Epidermal melanocyte (primary cell): ENCODE results near the gene KLHL29.

Source experiments
- DNase-seq: peaks from one replicate; pipeline ENCODE4 v3.0.0; 2011; ENCODE audit warnings: low spot score; ENCODE audit not compliant: insufficient read length

KLHL29 gene

DNA sequence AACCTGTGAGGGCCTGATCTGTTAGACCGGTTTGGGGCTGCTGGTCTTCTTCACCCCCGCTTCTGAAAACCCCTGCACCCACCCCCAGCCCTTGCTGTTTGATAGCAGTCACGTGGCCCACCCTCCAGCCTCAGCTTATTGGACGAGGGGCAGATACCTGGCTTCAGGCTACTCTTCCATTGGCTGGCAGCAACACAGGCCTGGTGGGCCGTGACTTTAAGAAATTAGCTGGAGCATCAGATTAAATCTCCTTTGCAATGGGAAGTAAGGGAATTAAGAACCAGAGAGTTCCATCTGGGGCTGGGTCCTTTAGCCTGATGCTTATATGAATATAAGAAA, 107.3 kb downstream of the KLHL29 start:
- DNase-seq = no peak

GRCh38 chr2:23492921-23493320, 107.9 kb downstream of the KLHL29 start:
- DNase-seq = no peak

GRCh38 chr2:23493846-23494245, 108.9 kb downstream of the KLHL29 start:
- DNase-seq = no peak

DNA sequence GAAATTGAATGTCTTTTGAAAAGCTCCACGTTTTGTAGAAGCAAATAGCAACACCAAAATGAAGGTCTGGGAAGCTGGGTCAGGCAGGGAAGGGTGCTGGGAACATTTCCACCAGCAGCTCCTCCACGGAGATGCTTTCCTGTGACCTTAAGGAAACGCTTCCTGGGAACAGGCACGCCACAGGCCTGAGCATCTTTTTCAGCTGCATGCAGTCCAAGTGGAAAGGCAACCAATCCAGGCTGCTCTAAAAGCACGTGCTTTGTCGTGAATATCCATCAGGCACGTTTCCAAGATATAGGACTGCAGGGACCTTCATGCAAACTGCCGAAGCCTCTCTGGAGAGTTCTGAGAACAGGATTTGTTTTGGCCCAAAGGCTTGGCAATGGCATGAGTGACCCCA, 109.3 kb downstream of the KLHL29 start:
- no peak for DNase-seq

- DNase-seq = no peak
Measured at GRCh38 chr2:23495661-23496114, 110.7 kb downstream of the KLHL29 start.

DNA sequence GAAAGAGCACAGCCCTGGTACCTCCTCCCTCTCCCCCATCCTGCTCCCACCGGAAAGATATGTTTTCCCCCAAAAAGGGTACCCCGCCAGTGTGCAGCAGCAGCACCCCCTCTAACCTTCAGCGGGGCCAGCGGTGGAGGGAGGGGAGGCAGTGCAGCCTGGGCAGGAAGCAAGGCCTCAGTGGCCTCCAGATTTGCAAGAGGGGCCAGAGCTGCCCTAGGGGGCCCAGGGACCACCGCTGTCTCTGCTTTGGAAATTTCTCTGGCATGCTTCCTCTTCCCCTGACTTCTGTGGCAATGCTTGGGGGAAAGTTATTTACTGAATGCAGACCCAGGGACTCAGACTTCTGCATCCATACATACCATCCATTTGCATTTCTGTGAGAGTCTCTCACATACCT, 111.5 kb downstream of the KLHL29 start:
- no peak for DNase-seq

- no peak for DNase-seq
Measured at GRCh38 chr2:23497063-23497462, 112.1 kb downstream of the KLHL29 start.

- no peak for DNase-seq
Measured at GRCh38 chr2:23497536-23497935, 112.6 kb downstream of the KLHL29 start.

- DNase-seq = no peak
Measured at GRCh38 chr2:23498943-23499342, 114.0 kb downstream of the KLHL29 start.

- DNase-seq = no peak
Measured at GRCh38 chr2:23499439-23499838, 114.5 kb downstream of the KLHL29 start.

DNA sequence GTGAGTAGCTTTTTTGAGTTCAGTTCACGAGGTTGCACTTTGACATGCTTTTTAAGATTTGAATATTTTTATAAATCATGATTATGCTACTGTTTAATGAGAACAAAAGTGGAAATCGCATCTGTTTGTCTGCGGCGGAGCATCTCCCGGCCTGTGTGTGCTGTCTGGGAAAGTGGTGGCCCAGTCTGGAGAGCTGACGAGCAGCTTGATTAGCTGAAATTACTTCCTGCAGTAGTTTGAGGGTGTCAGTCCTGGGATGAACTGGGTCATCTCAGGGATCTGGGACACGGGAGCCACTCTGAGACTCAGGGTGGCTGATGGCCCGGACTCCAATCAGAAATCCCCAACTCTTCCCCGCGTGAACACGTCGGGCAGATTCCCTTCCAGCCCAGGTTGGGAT, 115.9 kb downstream of the KLHL29 start:
- no peak for DNase-seq

GRCh38 chr2:23502096-23502495, 117.1 kb downstream of the KLHL29 start:
- peak; percentile 38 for DNase-seq

DNA sequence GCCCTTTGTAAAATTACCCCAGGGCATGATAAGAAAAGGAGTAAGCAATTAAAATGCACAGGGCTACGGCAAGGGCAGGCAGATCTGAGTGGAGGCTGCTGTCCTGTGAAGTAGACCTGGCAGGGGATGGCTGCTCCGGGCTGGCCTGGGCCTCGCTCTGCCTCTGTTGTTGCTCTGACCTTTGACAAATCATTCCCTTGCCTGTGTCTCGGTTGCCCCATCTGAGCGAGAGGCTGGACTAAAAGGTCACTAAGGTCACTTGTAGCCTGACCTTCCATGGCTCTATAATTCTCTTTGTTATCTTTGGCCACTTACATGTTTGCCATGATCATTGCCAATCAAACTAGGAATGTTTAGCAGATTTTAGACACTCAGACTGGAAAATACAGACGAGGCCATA, 118.1 kb downstream of the KLHL29 start:
- no peak for DNase-seq

DNA sequence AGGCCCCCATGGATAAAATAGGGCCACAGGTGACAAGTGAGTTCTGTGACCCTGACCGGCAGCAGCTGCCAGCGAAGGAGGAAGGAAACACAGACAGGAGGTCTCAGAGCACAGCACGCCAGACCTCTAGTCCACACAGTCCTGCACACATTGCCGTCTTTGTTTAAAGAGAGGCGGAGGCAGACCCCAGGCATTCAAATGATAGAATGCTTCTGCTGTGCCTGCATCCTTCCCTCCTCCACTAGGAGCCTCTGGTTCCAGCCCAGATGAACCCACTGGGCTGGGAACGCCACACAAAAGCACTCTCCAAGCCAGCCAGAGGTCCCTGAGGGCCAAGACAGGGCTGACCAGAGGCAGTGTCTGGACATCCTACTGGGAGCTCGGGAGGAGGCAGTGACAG, 118.7 kb downstream of the KLHL29 start:
- peak; percentile 44 for DNase-seq

DNA sequence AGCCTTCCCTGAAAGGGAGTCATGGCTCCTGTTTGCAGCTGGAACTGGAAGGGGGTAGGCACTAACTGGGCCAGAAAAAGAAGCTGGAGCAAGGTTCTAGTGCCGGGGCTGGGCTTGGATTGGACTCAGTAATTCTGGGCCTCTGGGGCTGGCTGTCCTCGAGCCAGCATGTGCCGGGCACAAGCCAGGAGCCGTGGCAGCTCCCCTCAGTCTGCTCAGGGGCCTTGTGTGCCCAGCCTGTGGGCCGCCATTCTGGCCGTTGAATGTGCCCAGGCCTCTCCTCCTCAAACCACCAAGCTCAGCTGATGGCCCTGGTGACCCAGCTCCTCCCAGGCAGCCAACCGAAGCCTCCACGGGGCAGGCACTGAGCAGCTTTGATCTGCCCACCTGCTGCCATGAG, 119.6 kb downstream of the KLHL29 start:
- DNase-seq = no peak

- DNase-seq = no peak
Measured at GRCh38 chr2:23505218-23505983, 120.4 kb downstream of the KLHL29 start.

DNA sequence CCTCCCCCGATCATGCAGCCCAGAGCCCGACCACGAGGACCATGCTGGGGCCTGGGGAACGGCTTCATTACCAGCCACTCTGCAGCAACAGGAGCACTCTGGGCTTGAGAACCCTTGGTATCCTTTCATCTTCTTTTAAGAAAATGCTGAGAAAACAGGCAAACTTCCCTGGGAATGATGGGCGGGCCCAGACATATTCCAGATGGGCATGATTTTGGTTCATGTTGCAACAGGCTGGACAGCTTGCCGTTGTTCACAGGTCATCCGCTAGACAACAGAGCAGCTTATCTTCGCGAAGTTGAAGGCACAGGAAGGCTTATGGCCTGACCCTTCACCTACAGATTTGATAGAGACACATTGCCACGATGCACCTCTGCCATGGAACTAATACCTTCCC, 121.0 kb downstream of the KLHL29 start:
- DNase-seq = no peak

GRCh38 chr2:23506531-23507266, 121.7 kb downstream of the KLHL29 start:
- DNase-seq = no peak

GRCh38 chr2:23507267-23508065, 122.5 kb downstream of the KLHL29 start:
- DNase-seq = no peak

DNA sequence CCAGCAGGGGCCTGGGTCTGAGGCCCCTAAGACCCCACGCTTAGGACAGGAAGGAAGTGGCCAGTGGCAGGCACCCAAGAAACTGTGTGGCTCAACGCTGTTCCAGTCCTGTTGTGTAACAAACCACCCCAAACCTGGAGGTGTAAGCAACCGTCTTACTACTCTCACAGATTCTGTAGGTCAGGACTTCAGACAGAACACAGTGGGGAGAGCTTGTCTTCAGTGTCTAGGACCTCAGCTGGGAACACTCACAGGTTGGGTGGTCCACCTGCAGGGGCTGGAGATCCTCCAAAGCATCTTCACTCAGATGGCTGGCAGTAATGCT, 123.0 kb downstream of the KLHL29 start:
- DNase-seq = no peak

DNA sequence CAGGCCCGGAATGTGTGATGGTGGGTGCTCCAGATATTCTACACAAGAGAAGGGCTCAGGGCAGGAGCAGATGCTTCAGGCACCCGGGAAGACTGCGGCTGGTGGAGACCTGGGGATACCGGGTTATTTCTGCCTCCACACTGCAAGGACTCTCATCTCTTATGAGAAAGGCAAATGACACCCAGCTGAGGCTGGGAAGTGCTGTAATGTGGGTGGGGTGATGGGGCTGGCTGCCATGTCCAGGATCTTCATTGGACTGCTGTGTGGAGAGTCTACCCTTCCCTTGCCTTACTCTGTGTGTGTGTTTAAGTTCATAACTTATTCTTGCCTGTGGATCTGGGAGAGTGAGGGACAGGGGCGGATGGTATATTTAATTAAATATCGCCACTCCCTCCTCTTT, 124.1 kb downstream of the KLHL29 start:
- DNase-seq = no peak

GRCh38 chr2:23509596-23510292, 124.8 kb downstream of the KLHL29 start:
- no peak for DNase-seq
